ENCODE results near the gene LILRB5.
A peak's percentile ranks its signal among the peaks of the same experiment; 100 is the strongest.
"Not testable (repeated sequence)": the region's sequence is repeated elsewhere in the genome, so short reads cannot be mapped to it uniquely, and the experiment has no call there.

The LILRB5 gene

DNA sequence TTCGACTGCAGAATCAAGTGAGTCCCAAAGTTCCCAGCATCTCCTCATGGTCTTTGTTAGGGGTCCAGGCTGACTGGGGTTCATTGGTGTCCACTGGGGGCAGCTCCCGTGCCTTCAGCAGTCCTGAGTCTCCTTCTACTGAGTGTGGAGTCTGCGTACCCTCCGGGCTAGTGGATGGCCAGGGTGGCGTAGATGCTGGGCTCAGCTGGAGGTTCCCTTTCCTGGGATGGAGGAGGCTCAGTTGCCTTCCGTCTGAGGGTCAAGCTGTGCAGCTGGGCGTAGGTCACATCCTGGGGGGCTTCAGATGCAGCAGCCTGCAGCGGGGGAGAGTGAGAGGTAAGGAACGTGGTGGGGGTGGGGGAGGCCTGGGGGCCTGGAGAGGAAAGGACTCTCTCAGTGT lies 17.4 kb upstream of the LILRB5 start:
- DNase-seq = not testable (repeated sequence)

DNA sequence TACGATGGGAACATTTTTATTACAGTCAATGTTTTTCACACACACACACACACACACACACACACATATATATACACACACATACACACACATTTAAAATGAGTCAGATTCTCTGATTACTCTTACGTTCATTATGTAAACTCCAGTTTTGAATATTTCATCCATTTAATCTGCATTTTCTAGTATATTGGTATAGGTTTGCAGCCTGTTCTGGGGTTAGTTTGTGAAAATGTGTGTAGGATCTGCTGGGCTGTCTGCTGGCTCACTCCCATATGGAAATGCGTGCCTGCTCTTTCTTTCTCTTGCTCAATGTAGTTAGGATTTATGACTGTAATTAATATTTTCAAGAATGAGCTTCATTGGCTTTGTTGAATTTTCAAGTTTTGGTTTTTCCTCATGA lies 16.7 kb upstream of the LILRB5 start:
- no peak for DNase-seq

DNA sequence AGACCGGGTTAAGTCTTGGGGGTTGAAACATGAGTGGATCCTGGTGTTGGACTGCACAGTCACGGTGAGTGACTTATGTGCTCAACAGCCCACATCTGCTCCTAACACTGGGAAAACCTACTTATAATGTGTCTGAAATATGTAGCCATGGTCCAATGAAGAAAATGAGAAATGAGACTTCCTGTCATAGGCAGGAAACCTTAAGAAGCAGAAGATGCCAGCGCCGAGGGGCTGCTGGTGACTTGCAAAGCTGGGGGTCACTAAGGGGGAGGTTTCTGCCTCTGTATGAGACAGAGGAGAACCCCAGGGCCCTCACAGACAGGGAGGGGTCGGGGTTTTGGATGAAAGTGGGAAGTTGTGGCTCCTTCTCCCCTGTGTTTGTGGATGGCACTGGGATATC lies 15.1 kb upstream of the LILRB5 start:
- not testable (repeated sequence) for DNase-seq

DNA sequence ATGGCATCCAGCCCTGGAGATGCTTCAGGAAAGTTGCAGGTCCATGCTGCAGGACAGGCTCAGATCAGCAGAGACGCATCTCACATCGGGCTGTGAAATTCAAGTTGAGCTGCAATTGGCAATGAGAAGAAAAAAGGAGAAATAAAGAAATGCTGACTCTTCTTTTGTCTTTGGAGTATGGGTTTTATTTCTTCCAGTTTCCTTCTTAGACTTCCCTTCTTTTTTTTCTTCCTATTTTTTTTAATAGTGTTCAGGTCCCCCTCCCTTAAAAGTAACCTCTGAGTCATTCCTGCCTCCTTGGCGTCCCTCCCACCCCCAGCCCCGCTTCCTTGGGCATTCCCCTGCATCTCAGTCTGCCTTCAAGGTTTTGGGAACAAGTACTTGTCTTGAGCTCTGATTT lies 14.5 kb upstream of the LILRB5 start:
- not testable (repeated sequence) for DNase-seq

DNA sequence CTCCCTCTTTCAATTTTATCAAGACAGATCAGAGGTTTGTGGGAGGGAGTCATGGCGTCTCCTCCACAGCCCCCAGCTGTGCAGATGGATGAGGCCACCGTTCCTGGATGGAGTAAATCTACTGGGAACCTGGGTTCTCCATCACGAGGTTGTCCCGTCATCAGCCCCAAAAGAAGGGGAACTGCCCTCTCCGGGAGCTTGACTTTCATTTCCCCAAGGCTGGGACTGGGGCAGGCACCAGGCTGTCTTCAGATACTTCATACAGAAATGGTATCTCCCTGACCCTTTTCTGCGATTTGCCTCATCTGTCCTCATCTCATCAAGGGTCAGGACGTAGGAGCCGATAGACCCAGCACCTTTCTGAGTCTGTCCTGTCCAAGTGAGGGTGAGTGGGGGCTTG lies 14.0 kb upstream of the LILRB5 start:
- DNase-seq = no peak

DNA sequence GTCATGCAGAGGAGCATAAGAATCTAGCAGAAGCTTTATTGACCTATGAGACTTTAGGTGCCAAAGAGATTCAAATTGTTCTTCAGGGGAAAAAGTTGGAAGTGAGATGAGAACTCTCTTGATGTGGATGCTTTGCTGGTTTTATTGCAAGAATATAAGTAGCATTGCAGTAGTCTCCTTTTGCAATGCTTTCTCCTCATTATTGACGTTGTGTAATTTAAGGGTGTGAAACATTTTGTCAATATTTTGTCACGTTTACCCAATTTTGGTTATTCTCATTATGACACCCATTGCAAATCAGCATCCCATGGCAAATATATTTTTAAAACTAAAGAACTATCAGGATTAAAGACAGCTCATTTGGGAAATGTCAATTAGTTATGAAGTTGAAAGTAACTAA lies 11.9 kb upstream of the LILRB5 start:
- no peak for DNase-seq

DNA sequence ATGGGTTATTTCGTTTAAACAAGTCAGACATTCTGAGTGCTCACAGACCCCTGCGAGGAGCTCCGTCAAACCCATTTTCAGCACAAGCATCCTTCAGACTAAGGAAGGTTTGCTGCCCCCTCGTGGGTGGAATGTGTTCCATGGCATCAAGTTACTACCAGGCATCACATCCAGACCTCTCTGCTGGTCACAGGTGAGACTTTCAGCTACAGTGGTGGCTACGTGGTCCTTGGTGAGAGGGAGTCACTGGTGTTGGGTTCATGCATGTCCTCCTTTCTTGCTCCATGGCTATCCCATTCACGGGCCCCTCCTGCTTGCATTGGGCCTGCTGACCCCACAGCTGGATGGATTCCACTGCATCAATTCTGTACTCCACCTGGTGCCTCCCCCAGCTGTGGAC lies 9.1 kb upstream of the LILRB5 start:
- DNase-seq = peak; percentile 40

DNA sequence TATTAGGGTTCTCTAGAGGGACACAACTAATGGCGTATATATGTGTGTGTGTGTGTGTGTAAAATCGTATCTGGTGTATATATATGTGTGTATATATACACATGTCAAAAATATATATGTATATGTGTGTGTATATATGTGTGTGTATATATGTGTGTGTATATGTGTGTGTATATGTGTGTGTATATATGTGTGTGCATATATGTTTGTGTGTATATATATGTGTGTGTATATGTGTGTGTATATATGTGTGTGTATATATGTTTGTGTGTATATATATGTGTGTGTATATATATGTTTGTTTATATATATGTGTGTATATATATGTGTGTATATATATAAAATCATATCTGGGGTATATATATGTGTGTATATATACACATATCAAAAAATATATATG lies 5.4 kb upstream of the LILRB5 start:
- DNase-seq = no peak

DNA sequence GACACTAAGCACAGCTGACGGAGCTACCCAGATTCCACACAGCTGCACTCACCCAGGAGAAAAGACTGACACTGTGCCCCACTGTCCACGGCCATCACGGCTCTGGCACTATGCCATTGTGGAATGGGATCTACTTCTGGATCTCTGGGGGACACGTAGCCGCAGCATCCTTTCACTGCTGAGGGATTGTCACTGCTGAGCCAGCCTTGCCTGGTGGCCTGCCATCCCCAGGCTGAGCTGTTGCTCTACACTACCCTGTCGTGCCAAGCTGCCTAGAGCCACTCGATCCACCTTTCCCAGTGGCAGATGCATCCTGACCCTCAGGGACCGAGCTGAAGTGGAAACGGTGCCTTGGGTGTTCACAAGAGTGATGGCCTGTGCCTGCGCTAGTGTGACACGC lies 5.0 kb upstream of the LILRB5 start:
- no peak for DNase-seq

DNA sequence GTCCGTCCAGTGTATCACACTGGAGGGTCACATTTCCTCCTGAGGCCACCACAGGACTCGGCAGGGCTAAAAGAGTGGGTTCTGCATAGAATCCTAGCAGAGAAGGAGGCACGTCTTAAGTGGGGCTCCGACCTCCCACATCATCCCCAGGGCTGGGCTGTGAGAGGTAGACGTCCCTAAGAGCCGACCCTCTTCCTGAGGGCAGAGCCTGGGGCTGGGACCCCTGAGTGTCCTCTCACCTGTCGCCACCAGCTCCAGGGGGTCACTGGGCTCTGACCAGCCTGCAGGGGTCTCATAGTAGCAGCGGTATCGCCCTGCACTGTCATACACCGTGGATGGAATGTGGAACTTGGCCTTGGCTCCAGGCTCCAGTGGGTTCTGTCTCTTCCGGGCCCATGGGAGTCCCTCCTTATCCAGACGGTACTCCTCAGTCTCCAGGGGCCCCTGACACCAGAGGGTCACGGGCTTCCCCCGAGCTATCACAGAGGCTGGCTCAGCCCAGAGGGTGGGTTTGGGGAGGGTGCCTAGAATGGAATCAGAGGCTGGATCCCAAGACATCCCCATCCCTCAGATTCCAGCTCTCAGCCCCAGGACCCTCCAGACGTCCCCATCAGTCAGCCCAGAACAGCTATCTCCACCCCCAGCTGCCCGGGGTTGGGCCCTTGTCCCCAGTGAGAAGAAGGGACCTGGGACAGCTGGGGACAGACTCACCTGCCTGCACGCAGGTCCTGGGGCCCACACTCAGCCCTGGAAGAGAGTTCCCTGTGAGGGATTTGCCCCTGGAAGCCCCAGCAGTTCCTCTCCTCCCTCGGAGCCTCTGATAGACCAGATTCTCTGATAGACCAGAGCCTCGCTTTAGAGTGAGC lies 590 bp downstream of the LILRB5 start:
- DNase-seq = no peak

DNA sequence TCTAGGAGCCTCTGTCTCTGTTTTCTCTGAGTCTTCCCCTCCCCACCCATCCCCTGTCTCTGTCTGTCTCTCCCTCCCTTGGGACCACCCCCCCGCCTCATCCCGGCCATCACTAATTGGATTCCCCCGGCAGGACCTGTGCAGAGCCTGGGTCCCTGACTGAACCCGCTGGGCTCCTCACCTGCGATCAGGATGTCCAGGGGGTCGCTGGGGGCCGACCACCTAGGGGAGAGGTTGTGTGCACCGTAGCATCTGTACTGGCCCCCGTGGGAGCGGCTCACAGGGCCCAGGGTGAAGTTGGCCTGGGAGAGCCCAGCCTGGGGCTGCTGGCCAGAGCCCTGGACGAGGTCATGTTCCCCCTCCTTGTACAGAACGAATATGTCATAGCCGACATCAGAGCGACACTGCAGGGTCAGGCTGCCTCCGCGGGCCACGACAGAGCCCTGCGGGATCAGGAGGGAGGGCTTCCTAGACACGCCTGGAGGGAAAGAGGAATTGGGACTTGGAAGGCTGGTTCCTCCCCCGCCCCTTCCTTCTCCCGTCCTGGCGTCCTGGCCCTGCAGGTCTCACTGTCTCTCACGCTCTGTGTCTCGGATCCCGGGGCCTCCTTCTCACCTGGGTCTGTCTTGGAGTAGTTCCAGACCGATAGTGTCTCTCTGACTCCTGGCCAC lies 1.8 kb downstream of the LILRB5 start:
- DNase-seq = no peak

DNA sequence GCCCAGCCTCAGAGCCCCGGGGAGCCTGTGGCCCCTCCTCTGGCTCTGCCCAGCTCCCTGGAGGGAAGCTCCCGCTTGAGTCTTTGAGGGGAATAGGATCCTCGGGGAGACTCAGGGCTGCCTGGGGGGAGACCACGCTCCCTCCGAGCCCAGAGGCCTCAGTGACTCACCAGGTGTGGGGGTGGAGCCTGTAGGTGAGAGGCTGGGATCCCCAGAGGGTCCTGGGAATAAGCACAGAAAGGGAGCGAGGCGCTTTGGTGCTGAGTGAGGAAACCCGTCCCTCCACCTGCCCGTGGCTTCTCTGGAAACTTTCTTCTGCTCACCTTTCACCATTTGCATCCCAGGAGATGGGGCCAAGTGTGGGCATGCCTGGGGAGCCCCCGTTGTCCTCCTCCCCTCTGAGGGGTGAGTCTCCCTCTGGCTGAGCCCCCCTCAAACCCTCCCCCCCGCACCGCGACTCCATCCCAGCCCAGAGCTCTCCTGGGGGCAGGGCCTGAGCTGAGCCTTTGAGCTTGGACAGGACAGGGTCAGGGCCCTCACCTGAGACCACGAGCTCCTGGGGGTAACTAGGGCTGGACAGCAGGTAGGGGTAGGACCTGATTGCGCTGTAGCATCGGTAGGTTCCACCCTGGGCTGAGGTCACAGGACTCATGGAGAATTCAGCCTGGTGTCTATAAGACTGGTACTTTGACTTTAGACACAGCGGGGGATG lies 2.7 kb downstream of the LILRB5 start:
- DNase-seq = no peak

DNA sequence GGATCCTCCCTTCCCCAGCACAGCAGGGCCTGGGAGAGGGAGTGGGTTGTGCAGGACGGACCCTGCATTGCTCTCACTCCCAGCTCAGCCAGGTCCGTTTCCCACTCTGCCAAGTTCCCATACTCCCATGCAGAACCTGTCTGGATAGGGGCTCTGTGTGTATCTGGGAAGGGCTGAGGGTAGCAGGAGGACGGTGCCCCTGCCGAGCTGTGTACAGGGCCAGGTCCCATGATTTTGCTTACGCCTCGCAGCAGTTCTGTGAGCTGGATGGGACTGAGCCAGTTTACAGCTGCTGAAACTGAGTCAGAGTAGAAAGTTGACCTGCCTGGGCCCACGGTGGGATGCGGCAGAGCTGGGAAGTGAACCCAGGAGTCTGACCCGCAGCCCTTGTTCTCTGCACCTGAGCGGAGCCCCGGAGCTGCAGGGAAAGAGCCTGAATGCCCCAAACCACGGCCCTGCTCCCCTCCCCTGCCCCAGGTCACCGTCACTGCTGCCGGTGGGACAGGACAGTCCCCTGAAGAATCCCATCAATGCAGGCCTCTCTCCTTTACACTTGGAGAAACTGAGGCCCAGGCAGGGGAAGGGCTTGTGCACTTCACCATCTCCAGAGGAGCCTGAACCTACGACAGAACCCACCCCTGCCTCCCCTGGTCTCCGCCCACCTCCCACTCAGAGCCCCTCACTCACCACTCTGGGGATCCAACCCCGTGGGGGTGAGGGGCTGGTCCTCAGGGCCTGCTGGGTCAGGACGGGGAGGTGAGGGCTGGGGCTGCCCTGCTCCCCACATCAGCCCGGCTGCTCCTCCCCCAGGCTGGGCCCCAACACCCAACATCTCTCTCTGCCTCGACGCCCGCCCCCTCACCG lies 3.5 kb downstream of the LILRB5 start:
- no peak for DNase-seq

DNA sequence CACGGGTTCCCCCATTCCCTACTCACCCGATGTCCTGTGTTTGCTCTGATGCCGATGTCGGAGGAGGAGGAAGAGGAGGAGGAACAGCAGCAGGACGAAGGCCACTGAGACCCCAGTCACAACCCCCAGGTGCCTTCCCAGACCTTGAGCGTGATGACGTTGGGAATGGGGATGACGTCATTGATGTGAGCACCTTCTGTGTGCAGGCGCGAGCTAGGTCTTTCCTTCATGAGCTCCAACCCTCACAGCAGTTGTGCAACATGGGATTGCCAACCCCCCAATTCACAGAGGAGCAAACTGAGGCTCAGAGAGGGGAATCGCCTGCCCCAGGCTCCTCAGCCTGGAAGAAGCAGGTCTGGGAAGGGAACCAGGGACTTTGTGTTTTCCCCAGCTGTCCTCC lies 4.2 kb downstream of the LILRB5 start:
- DNase-seq = no peak

DNA sequence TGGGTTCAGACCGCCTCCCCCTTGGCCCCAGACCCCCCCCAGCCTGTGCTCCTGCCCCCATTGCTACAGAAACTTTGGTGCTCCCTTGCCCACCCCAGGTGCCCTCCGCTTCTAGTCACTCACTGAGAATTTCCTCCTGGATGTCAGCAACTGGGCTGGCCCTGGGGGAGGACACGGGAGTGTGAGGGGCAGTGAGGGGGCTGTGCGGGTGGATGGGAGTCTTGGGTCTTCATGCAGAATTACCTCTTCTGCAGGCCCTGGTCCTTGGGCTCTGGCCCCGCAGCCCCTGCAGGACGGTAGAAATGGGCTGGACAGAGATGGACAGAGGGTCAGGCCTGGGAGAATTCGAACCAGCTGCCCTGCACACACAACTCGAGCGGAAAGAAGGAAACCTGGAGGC lies 4.8 kb downstream of the LILRB5 start:
- DNase-seq = no peak

DNA sequence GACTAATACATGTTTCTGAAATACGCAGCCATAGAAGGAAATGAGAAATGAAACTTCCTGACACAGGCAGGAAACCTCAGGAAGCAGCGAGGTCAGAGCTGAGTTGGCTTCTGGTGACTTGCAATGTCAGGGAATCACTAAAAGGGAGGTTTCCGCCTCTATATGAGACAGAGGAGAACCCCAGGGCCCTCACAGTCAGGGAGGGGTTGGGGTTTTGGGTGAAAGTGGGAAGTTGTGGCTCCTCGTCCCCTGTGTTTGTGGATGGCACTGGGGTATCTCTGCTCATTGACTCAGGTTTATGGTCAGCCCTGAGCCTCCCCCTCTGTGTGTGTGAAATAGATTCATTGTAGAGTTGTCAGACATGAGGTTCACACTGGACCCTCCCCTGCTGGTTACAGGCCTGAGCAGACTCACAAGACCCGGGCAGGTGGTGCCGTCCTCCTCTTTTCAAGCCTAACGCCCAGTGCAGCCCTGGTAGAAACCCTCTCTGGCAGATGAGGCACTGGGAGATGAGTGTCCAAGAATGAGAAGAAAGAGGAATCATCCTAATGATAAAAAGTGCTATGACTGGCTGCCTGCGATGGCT lies 9.0 kb downstream of the LILRB5 start:
- peak; percentile 16 for DNase-seq

DNA sequence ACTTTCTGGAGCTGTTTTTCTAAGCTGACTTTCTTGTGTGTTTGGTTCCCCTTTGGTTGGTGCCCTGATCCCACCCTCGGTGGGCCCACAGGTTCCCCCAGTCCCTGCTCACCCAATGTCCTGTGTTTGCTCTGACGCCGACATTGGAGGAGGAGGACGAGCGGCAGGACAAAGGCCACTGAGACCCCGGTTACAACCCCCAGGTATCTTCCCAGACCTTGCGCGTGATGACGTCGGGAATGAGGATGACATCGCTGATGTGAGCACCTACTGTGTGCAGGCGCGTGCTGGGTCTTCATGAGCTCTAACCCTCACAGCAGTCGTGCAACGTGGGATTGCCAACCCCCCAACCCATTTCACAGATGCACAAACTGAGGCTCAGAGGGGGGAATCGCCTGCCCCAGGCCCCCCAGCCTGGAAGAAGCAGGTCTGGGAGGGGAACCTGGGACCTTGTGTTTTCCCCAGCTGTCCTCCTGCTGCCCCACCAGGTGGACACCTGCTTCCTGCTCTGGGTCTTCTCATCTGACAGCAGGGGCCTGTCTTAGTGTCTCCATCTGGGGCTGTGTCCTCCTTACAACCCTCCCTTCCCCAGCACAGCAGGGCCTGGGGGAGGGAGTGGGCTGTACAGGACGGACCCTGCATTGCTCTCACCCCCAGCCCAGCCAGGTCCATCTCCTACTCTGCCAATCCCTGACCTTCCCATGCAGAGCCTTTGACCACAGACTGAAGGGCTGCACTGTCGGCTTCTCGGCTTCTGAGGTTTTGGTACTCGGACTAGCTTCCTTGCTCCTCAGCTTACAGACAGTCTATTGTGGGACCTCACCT lies 9.8 kb downstream of the LILRB5 start:
- DNase-seq = no peak

DNA sequence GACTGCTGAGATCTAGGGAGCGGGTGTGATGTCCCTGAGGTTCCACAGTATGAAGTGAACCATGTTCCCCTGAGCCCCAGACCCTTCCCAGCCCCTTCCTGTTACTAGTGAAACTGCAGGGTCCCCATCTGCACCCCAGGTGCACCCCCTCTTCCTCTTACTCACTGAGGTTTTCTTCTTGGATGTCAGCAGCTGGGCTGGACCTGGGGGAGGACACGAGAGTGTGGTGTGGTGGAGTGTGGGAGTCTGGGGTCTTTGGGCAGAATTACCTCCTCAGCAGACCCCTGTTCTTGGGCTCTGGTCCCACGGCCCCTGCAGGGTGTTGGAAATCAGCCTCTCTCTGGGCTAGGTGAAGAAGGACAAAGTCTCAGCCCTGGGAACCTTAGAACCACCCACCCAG lies 11.1 kb downstream of the LILRB5 start:
- no peak for DNase-seq

DNA sequence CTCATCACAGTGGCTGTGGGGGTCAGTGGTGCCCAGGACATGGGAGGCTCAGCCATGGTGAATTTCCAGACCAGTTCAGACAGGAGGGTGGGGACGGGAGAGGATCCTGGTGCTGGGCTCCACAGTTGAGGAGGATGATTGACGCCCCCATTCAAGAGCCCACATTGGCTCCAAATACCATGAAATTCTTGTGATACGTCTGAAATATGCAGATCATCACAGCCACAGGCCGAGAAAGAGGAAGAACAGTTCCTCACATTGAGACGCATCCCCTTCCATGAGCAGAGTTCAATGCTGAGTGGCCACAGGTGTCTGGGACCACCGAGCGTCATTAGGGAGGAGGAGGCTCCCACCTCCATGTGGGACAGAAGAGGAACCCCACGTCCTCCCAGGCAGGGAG lies 13.3 kb downstream of the LILRB5 start:
- DNase-seq = not testable (repeated sequence)

DNA sequence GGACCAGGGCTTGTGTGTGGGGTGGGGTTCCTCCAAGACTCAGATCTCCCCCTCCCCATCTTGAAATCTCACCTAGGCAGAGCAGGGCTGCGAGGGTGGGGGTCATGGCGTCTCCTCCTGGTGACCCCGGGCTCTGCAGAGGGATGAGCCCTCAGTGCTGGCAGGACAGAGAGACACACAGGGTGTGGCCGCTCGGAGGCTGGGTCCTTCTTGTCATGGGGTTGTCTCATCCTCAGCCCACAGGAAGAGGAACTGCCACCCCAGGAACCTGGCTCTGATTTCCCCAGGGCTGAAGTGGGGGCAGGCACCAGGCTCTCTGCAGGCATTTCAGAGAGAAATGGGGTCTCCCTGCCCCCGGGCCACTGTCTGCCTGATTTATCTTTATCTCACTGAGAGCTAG lies 14.4 kb downstream of the LILRB5 start, which contains the start of gene LILRA6:
TSS of gene LILRA6 (minus strand) at position 145 of the 400 bp plus-strand sequence.
- DNase-seq = not testable (repeated sequence)

DNA sequence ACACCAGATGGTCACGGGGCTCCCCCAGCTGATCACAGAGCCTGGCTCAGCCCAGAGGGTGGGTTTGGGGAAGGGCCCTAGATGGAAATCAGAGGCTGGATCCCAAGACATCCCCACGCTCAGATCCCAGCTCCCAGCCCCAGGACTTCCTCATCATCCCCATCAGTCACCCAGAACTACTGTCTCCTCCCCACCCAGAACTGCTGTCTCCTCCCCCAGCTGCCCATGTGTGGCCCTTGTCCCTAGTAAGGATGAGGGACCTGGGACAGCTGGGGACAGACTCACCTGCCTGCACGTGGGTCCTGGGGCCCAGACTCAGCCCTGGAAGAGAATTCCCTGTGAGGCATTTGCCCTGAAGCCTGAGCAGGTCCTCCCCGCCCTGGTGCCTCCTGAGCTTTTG lies 14.8 kb downstream of the LILRB5 start:
- DNase-seq = not testable (repeated sequence)

Data from NK-92 treated with Interleukin-12 subunit alpha and Interleukin-12 subunit beta, amount 100 ng/mL, for 24 hours (cell line).